Fibroblast of skin of back (primary cell): ENCODE results near the gene GNAI2.
A peak's percentile ranks its signal among the peaks of the same experiment; 100 is the strongest.

Experiments
- DNase-seq: peaks from one replicate; pipeline ENCODE4 v3.0.0-alpha.2; 2013

The GNAI2 gene

DNA sequence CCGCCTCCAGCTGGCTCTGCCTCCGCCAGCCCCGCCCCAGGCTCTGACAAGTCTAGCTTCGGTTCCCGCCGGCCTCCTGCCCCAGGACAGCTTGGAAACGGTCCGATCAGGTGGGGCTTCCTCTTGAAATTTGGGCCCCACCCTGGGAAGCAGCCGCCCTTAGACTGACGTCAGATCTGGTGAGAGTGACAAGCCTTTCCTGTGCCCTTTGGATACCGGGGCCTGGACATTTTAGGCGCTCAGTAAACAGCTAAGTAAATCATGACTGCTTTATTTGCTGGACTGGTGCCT, 63.6 kb downstream of the GNAI2 start:
- DNase-seq, result no peak

DNA sequence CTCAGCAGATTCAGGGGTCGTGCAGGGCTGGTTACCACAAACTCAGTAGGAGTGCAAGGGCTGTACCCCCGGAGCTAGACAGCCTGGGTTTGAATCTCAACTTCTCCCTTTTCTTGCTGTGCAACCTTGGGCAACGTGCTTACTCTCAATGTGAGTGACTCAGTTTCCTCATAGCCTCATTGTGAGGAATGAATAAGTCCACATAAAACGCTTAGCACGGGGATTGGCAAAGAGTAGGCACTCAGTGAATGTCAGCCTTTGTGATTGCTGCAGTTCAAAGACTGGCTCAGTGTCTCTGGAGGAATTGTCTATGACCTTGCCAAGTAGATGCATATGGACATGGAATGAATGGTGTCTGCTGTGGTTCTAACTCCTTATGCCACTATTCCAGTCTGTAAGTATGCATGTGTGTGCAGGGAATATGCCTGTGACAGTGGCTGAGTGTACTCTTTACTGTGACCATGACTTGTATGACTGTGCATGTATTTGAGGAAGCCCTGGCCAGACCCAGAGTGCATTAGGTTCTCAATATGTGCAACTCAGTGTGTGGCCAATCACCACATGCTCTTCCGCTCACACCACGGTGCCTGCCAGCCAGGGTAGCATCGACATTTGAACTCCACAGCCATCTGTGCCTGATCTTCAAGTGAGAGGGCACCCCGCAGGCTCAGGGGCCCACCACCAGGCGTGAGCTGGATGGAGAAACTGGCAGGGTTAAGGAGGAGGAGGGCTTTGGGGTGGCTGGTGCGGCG, 64.1 kb downstream of the GNAI2 start:
- DNase-seq, result peak; percentile 30

DNA sequence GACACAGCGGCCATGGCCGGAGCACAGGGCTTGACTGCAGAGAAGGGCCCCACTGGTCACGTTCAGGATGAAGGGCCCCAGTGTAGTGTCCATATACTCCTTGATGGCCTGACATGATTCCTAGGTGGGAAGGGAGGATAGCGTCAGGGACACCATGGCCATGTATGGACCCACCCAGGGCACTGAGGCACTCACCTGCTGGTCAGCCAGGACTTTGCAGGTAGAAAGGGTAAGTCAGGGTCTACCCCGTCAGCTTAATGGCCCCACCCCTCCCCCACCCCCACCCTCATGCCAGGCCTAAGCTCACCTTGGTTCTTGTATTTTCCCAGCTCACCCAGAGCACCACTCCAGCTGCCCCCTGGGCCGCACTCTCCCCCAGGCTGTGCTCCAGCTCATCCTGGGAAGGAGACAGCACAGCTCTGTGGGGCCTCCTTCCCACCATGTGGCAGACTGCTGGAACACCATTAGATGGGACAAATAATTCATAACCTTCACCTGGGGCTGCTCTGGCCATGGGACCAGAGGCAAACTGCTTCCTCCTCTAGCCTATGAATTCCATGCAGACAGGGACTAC, 64.8 kb downstream of the GNAI2 start:
- DNase-seq, result no peak

DNA sequence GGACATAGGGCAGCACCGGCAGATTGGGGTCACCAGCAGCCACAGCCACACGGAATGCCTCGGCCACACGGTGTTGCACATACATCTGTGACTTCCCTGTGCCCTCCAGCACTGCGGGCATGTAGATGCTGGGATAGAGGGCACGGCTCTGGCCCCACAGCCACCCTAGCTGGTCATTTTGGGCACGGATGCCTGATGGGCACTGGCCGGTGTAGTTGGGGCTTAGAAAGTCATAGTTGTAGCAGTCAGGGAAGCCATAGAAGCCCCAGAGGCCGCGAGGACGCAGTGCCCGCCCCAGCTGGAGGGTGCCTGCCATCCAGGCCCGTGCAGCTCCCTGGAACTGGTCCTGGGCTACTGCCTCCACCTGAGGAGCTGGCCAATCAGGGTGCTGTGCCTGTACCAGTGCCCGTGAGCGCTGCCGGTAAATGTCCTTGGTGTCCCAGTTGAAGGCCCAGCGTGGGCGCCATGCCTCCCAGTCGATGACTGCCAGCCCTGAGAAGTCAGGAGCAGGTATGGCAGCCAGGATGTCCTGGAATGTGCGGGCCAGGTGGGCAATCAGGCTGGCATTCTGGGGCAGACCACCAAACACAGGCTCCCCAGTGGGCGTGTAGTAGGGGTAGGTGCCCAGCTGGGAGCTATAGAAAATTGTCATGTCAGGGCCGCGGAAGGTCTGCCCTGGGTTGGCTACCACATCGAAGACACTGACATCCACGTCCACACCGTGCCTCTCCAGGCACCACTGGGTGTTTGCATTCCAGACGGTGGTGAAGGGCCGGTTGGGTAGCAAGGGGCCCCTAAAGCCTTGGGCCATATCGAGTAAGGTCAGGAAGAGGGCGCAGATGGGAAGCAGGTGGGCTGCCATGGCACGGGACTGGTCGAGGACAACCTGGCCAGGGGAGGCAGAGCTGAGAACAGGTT, 66.3 kb downstream of the GNAI2 start:
- DNase-seq, result no peak

DNA sequence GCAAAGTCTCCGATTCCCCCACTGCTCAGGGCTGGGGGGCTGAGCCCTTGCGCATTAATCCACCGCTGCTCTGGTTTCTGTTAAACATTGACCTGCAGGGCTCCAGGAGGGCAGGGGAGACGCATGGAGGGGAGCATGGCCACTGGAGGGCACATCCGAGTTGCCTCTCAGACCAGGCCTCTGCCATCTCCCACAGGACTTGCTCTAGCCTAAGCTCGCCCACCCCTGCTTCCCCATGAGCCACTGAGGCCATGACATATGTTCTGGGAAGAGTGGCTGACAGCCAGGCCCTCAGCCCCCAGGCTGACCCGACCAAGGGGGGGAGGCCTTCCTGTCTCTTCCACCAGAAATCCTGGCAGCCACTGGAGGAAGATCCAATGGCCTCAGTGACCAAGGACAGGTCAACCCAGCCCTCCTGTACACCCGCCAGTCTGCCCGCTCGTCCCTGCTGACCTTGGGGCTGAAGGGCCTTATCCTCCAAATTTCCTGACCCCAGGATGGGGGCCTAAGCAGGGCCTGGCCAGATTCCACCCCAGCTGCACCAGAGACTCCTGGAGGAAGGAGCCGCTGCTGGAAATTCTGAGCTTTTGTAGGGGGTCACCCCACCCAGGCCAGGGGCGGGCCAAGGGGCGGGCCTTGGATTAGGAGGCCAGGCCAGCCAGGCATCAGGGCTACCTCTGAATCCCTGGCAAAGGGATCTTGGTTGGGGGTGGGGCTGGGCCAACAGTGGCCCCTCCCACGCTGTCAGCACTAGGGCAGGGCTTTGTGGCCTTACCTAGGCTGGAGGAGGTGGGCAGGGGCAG, 67.2 kb downstream of the GNAI2 start, which contains the start of gene HYAL1:
Gene HYAL1, minus strand, starts transcription at position 562 of the 803 bp plus-strand sequence. CDS start 618 bp downstream, outside the sequence.
- no peak for DNase-seq

DNA sequence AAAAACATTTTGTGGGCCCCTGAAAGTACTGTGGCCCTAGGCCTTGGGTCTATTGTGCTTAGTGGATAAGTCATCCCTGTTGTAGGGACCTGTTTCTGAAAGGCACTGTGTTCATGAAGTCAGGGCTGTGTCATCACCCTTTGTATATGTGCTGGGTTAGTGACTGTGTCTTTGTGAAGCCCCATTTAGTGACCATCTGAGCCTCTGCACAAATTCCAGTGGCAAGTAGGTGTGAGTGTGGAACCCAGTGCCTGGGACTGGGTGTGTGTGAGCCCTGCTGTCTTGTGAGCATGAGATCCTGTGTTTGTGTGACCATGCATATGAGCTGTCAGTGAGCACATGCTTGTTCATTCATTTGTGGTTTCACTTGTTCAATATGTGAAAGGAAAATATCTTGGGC, 68.6 kb downstream of the GNAI2 start:
- DNase-seq, result no peak
